ENCODE data around the gene JADE2.

GRCh38 chr5:134507452-134507851, 18.0 kb upstream of the JADE2 start:
- TF ChIP-seq CTCF (IDR thresholded peaks at IDR 0.05; ENCODE audit: control extremely low read depth in 1 of 3, insufficient read depth in 1 of 3, low read depth in 1 of 3, low read length in 3 of 3) (no peak), EGR1 (IDR thresholded peaks at IDR 0.05; ENCODE audit: borderline replicate concordance, low read depth, low read length) (no peak), ATF3 (IDR thresholded peaks at IDR 0.05; ENCODE audit: insufficient read depth, low read depth, low read length) (no peak), USF2 (IDR thresholded peaks at IDR 0.05; ENCODE audit: low read length) (no peak), POLR2AphosphoS5 (IDR thresholded peaks at IDR 0.05; ENCODE audit: low read depth, low read length) (no peak), BACH1 (IDR thresholded peaks at IDR 0.05; ENCODE audit: low read length) (no peak), POLR2A (IDR thresholded peaks at IDR 0.05; ENCODE audit: control extremely low read depth in 1 of 2, low read depth in 2 of 2, low read length in 2 of 2) (no peak), RAD21 (IDR thresholded peaks at IDR 0.05 in 1 of 2, conservative IDR thresholded peaks at IDR 0.05 in 1 of 2; ENCODE audit: low read depth in 2 of 2, low read length in 2 of 2) (no peak), TCF12 (IDR thresholded peaks at IDR 0.05; ENCODE audit: low read depth, low read length) (no peak), EZH2 (IDR thresholded peaks at IDR 0.05; ENCODE audit: low read depth, low read length, severe bottlenecking) (no peak), HDAC2 (IDR thresholded peaks at IDR 0.05; ENCODE audit: borderline replicate concordance in 1 of 2, low read depth in 2 of 2, low read length in 2 of 2) (no peak), PHF8 (conservative IDR thresholded peaks at IDR 0.05; ENCODE audit: low read depth, low read length) (no peak)

Data from H1 (cell line).